Left ventricle myocardium inferior (tissue), 1 donor: ENCODE measurements around the gene ZBTB44. TPM values are rescaled to one million over a fixed set of nuclear protein-coding genes. Genes with fewer than 3 reads are reported as not detected.
"Not testable (repeated sequence)": the region's sequence is repeated elsewhere in the genome, so short reads cannot be mapped to it uniquely, and the experiment has no call there.

ENCODE experiments used
- DNase-seq: peaks from one replicate; pipeline ENCODE4 v3.0.0-alpha.2; 2020
- H3K27ac ChIP-seq: fragments of 200-600 bp; replicated peaks from 2 replicates; pipeline ENCODE4 v1.8.0; 2021
- H3K27me3 ChIP-seq: fragments of 200-600 bp; 2 replicates; pipeline ENCODE4 v1.8.0; 2021; ENCODE audit warnings: low read depth
- H3K36me3 ChIP-seq: fragments of 200-600 bp; 2 replicates; pipeline ENCODE4 v1.8.0; 2021
- H3K4me1 ChIP-seq: fragments of 200-600 bp; 2 replicates; pipeline ENCODE4 v1.8.0; 2021
- H3K4me3 ChIP-seq: fragments of 200-600 bp; 2 replicates; pipeline ENCODE4 v1.8.0; 2021; ENCODE audit warnings: mild to moderate bottlenecking, moderate library complexity
- H3K9me3 ChIP-seq: fragments of 200-600 bp; replicated peaks from 2 replicates; pipeline ENCODE4 v1.8.0; 2021
- CTCF ChIP-seq: fragments of 200-600 bp; IDR thresholded peaks from 2 replicates; pipeline ENCODE4 v1.8.0; 2021; ENCODE audit warnings: antibody characterized with exemption, mild to moderate bottlenecking, borderline replicate concordance
- intact Hi-C: fragments of 100-400 bp; cut with micrococcal nuclease; formaldehyde crosslinking; loops from one replicate; pipeline ENCODE4 v1.11.0; 2022
- total RNA-seq: library from RNA; stranded (reverse); fragmentation: NEBNext Ultra II Directional; extraction: Animal tissue kit (Norgen Biotek cat#: 25700); gene quantifications from one replicate; pipeline ENCODE4 v1.2.1, GENCODE V29; 2021
- donor health status: DM: no; HTN: yes; CAD: no; lungs with severe emphysema.

The ZBTB44 gene
- total RNA-seq, 1 donor from 2014 or later = 40.5 TPM

- no peak for DNase-seq
- TF ChIP-seq CTCF = no peak
- no peak overlapping the region for H3K27ac ChIP-seq
- no peaks in the 10 kb centered on the region for H3K27me3 ChIP-seq
- intact Hi-C loops = no loop called here
- H3K4me3 ChIP-seq = no peak overlapping the region
- peaks cover 22% of the 10 kb centered on the region for H3K4me1 ChIP-seq
- H3K36me3 ChIP-seq = peaks cover 38% of the 10 kb centered on the region
- peaks cover 13% of the 10 kb centered on the region for H3K9me3 ChIP-seq
Measured at GRCh38 chr11:130260742-130261141, 54.0 kb downstream of the ZBTB44 start.

- no peak overlapping the region for H3K4me3 ChIP-seq
- H3K4me1 ChIP-seq = peaks cover 20% of the 10 kb centered on the region
- peaks cover 13% of the 10 kb centered on the region for H3K9me3 ChIP-seq
- intact Hi-C loops = no loop called here
- H3K36me3 ChIP-seq = peaks cover 39% of the 10 kb centered on the region
- no peaks in the 10 kb centered on the region for H3K27me3 ChIP-seq
- no peak for TF ChIP-seq CTCF
- DNase-seq = no peak
- H3K27ac ChIP-seq = no peak overlapping the region
Measured at GRCh38 chr11:130260080-130260627, 54.6 kb downstream of the ZBTB44 start.

GRCh38 chr11:130251763-130252162 is 63.0 kb downstream of the ZBTB44 start:
- H3K36me3 ChIP-seq, H3K4me3 ChIP-seq, H3K27ac ChIP-seq, DNase-seq, intact Hi-C loops, H3K27me3 ChIP-seq: not testable (repeated sequence)
- peaks cover 13% of the 10 kb centered on the region for H3K4me1 ChIP-seq
- peaks cover 15% of the 10 kb centered on the region for H3K9me3 ChIP-seq

- H3K9me3 ChIP-seq = peaks cover 15% of the 10 kb centered on the region
- peaks cover 29% of the 10 kb centered on the region for H3K4me1 ChIP-seq
- H3K36me3 ChIP-seq, H3K27me3 ChIP-seq, DNase-seq, H3K4me3 ChIP-seq, intact Hi-C loops, H3K27ac ChIP-seq: not testable (repeated sequence)
Measured at GRCh38 chr11:130249929-130250328, 64.8 kb downstream of the ZBTB44 start.

GRCh38 chr11:130249371-130249770 is 65.3 kb downstream of the ZBTB44 start:
- TF ChIP-seq CTCF = no peak
- Histone ChIP-seq H3K4me3 (no peak overlapping the region), H3K9me3 (peaks cover 15% of the 10 kb centered on the region), H3K4me1 (peaks cover 29% of the 10 kb centered on the region), H3K27ac (no peak overlapping the region), H3K36me3 (peaks cover 7% of the 10 kb centered on the region), H3K27me3 (no peaks in the 10 kb centered on the region)
- no peak for DNase-seq
- intact Hi-C loops = no loop called here

- H3K4me3 ChIP-seq = no peak overlapping the region
- no peak for TF ChIP-seq CTCF
- H3K27me3 ChIP-seq = no peaks in the 10 kb centered on the region
- H3K36me3 ChIP-seq = peaks cover 7% of the 10 kb centered on the region
- no peak for DNase-seq
- intact Hi-C loops = no loop called here
- peaks cover 12% of the 10 kb centered on the region for H3K9me3 ChIP-seq
- peaks cover 42% of the 10 kb centered on the region for H3K4me1 ChIP-seq
- no peak overlapping the region for H3K27ac ChIP-seq
Measured at GRCh38 chr11:130247319-130247718, 67.4 kb downstream of the ZBTB44 start.
